K562 (cell line): ENCODE data around the gene MGST3. TPM values are rescaled to one million over a fixed set of nuclear protein-coding genes. Genes with fewer than 3 reads are reported as not detected.

Experiments used
- BRD4 ChIP-seq: fragments of 200-600 bp; sonication (generic); IDR thresholded peaks from 2 replicates; pipeline ENCODE4 v1.6.1; 2017; ENCODE audit warnings: inconsistent platforms
- CTCF ChIP-seq, 3 experiments: IDR thresholded peaks in 2 of 3; conservative IDR thresholded peaks in 1 of 3; 2 replicates each; pipeline ENCODE4 v1.5.1; 2011 to 2012; ENCODE audit warnings: low read length in 3 of 3, mild to moderate bottlenecking in 3 of 3, control low read depth in 2 of 3, improper control_type of control experiment in 1 of 3, inconsistent platforms in 1 of 3, low read depth in 1 of 3, mixed read lengths in 1 of 3, moderate library complexity in 1 of 3; ENCODE audit not compliant: insufficient read depth in 2 of 3
- FOXM1 ChIP-seq, 2 experiments: fragments of 450-650 bp in 1 of 2; sonication (generic) in 1 of 2; formaldehyde crosslinking in 1 of 2; IDR thresholded peaks; 2 replicates each; pipeline versions ENCODE4 v1.6.1 to v1.9.0; 2017 to 2022; ENCODE audit warnings: low read depth in 2 of 2, mild to moderate bottlenecking in 2 of 2, missing genetic modification reagents in 1 of 2, moderate library complexity in 1 of 2
- GATAD2B ChIP-seq: fragments of 450-650 bp; IDR thresholded peaks from 2 replicates; pipeline ENCODE4 v1.6.1; 2017; ENCODE audit warnings: mild to moderate bottlenecking, borderline replicate concordance
- HIVEP1 ChIP-seq: fragments of 250-450 bp; sonication (Bioruptor Pico); IDR thresholded peaks from 2 replicates; pipeline ENCODE4 v1.4.0; 2020; ENCODE audit warnings: mild to moderate bottlenecking
- KAT7 ChIP-seq: sonication (generic); formaldehyde crosslinking; IDR thresholded peaks from 2 replicates; pipeline ENCODE4 v1.8.0; 2022; ENCODE audit warnings: missing genetic modification reagents, mild to moderate bottlenecking, borderline replicate concordance
- KLF1 ChIP-seq: fragments of 450-650 bp; IDR thresholded peaks from 2 replicates; pipeline ENCODE4 v1.6.1; 2016; ENCODE audit warnings: missing genetic modification characterization, missing compliant biosample characterization
- LEF1 ChIP-seq: fragments of 450-650 bp; IDR thresholded peaks from 2 replicates; pipeline ENCODE4 v1.6.1; 2016; ENCODE audit warnings: mild to moderate bottlenecking
- MTA2 ChIP-seq: fragments of 450-650 bp; IDR thresholded peaks from 2 replicates; pipeline ENCODE4 v1.6.1; 2016; ENCODE audit warnings: low read depth
- MYBL2 ChIP-seq, 2 experiments: fragments of 450-650 bp in 1 of 2; sonication (generic) in 1 of 2; formaldehyde crosslinking in 1 of 2; IDR thresholded peaks; 2 replicates each; pipeline versions ENCODE4 v1.6.1 to v1.8.1; 2017 to 2022; ENCODE audit warnings: borderline replicate concordance in 1 of 2, inconsistent platforms in 1 of 2, low read depth in 1 of 2, mild to moderate bottlenecking in 1 of 2, missing genetic modification reagents in 1 of 2, moderate library complexity in 1 of 2
- NFIC ChIP-seq: fragments of 450-650 bp; IDR thresholded peaks from 2 replicates; pipeline ENCODE4 v1.6.1; 2017; ENCODE audit warnings: mild to moderate bottlenecking, inconsistent platforms
- NFIX ChIP-seq: fragments of 250-450 bp; sonication (Bioruptor Pico); IDR thresholded peaks from 2 replicates; pipeline ENCODE4 v1.4.0; 2020; ENCODE audit warnings: low read depth, mild to moderate bottlenecking, moderate library complexity
- NUFIP1 ChIP-seq: fragments of 450-650 bp; IDR thresholded peaks from 2 replicates; pipeline ENCODE4 v1.6.1; 2018; ENCODE audit not compliant: partially characterized antibody
- PML ChIP-seq: IDR thresholded peaks from 2 replicates; pipeline ENCODE4 v1.6.1; 2012; ENCODE audit warnings: low read length, inconsistent platforms
- SAFB2 ChIP-seq: fragments of 200-400 bp; formaldehyde crosslinking; IDR thresholded peaks from 2 replicates; pipeline ENCODE4 v1.6.1; 2018; ENCODE audit warnings: borderline replicate concordance, low read length, low read depth, moderate library complexity; ENCODE audit not compliant: severe bottlenecking
- TCFL5 ChIP-seq: fragments of 250-450 bp; sonication (Bioruptor Pico); conservative IDR thresholded peaks from 2 replicates; pipeline ENCODE4 v1.6.1; 2021; ENCODE audit warnings: mild to moderate bottlenecking, moderate library complexity, matching md5 sums
- ZFP30 ChIP-seq: fragments of 250-450 bp; sonication (Bioruptor Pico); IDR thresholded peaks from 2 replicates; pipeline ENCODE4 v1.8.0; 2022; ENCODE audit warnings: moderate library complexity, mild to moderate bottlenecking, inconsistent platforms, borderline replicate concordance
- ZHX1 ChIP-seq: fragments of 150-350 bp; conservative IDR thresholded peaks from 2 replicates; pipeline ENCODE4 v1.6.1; 2014; ENCODE audit warnings: low read length
- ZNF263 ChIP-seq: sonication (generic); formaldehyde crosslinking; IDR thresholded peaks from 2 replicates; pipeline ENCODE4 v1.8.0; 2022; ENCODE audit warnings: mild to moderate bottlenecking, missing genetic modification reagents, borderline replicate concordance
- ZNF277 ChIP-seq: fragments of 250-450 bp; sonication (Bioruptor Pico); IDR thresholded peaks from 2 replicates; pipeline ENCODE4 v1.8.0; 2022; ENCODE audit warnings: inconsistent platforms, mild to moderate bottlenecking, moderate library complexity, borderline replicate concordance
- ZNF764 ChIP-seq: fragments of 250-450 bp; sonication (Bioruptor Pico); IDR thresholded peaks from 2 replicates; pipeline ENCODE4 v1.4.0; 2020; ENCODE audit warnings: low read depth, mild to moderate bottlenecking, moderate library complexity
- ZNF778 ChIP-seq: fragments of 450-650 bp; formaldehyde crosslinking; IDR thresholded peaks from 2 replicates; pipeline ENCODE4 v1.4.0; 2020; ENCODE audit warnings: mild to moderate bottlenecking, moderate library complexity
- ZSCAN32 ChIP-seq: fragments of 450-650 bp; formaldehyde crosslinking; IDR thresholded peaks from 2 replicates; pipeline ENCODE4 v1.4.0; 2020; ENCODE audit warnings: mild to moderate bottlenecking, moderate library complexity
- polyA plus RNA-seq, 8 experiments: library from polyadenylated mRNA; depleted of rRNA in 4 of 8; stranded (reverse) in 5 of 8; unstranded in 3 of 8; fragments of >200 nt; fragmentation: Nextera tagmentation in 2 of 8; fragmentation: Illumina TruSeq in 1 of 8; extraction: Ambion mirVana in 2 of 8; extraction: Trizol in 1 of 8; gene quantifications; 2 replicates each; pipeline versions ENCODE4 v1.2.1 to v1.2.3, GENCODE V29; 2011 to 2014; ENCODE audit warnings: inconsistent platforms in 1 of 8, missing spikeins in 1 of 8
- total RNA-seq, 7 experiments: library from RNA; depleted of rRNA in 6 of 7; stranded (reverse); fragments of >200 nt in 6 of 7; fragmentation: Illumina TruSeq in 2 of 7; extraction: Trizol in 2 of 7; gene quantifications; 2 replicates each; pipeline versions ENCODE4 v1.2.1 to v1.2.3, GENCODE V29; 2011 to 2021; ENCODE audit warnings: low replicate concordance in 1 of 7

The MGST3 gene
- total and polyA plus RNA-seq, 9 of the 15 experiments (the other 6 are each of a cell fraction or from before 2014, with no cell fraction given), result 70.7 to 287 (median 105) TPM

- no peak for TF ChIP-seq NUFIP1
- TF ChIP-seq ZNF778, result no peak
- TF ChIP-seq LEF1, result no peak
- no peak for TF ChIP-seq ZNF764 (CRISPR knock-in tag)
- TF ChIP-seq TCFL5 (CRISPR knock-in tag), result no peak
- TF ChIP-seq ZNF277 (CRISPR knock-in tag), result no peak
- TF ChIP-seq ZNF263 (CRISPR knock-in tag), result no peak
- no peak for TF ChIP-seq CTCF (IDR thresholded peaks at IDR 0.05 in 2 of 3, conservative IDR thresholded peaks at IDR 0.05 in 1 of 3; ENCODE audit: insufficient read depth in 2 of 3, low read depth in 1 of 3, low read length in 3 of 3)
- no peak for TF ChIP-seq ZSCAN32 (CRISPR knock-in tag)
- TF ChIP-seq MYBL2 (IDR thresholded peaks at IDR 0.05; ENCODE audit: low read depth), result no peak
- TF ChIP-seq MYBL2 (CRISPR knock-in tag; IDR thresholded peaks at IDR 0.05; ENCODE audit: borderline replicate concordance), result no peak
- no peak for TF ChIP-seq FOXM1 (IDR thresholded peaks at IDR 0.05; ENCODE audit: low read depth)
- no peak for TF ChIP-seq FOXM1 (CRISPR knock-in tag; IDR thresholded peaks at IDR 0.05; ENCODE audit: low read depth)
- peak; percentile 62 for TF ChIP-seq NFIC
- no peak for TF ChIP-seq BRD4
- TF ChIP-seq PML, result no peak
- TF ChIP-seq NFIX, result no peak
- no peak for TF ChIP-seq HIVEP1
- TF ChIP-seq GATAD2B, result no peak
- no peak for TF ChIP-seq ZFP30
- TF ChIP-seq SAFB2, result no peak
- TF ChIP-seq KAT7, result no peak
- no peak for TF ChIP-seq MTA2
- TF ChIP-seq ZHX1, result no peak
- peak; percentile 72; the same call in 1 of the 2 replicates for TF ChIP-seq KLF1 (tag)
Measured at GRCh38 chr1:165645654-165646366, 14.8 kb downstream of the MGST3 start (continued).
